Measurements from ENCODE around the gene SCGB3A1.

SCGB3A1 gene

GRCh38 chr5:180625125-180625790, 34.0 kb upstream of the SCGB3A1 start:
- no peak for DNase-seq (ENCODE audit: low read depth in 2 of 2)

GRCh38 chr5:180624587-180624986, 33.3 kb upstream of the SCGB3A1 start:
- no peak for DNase-seq (ENCODE audit: low read depth in 2 of 2)

GRCh38 chr5:180623844-180624243, 32.5 kb upstream of the SCGB3A1 start:
- no peak for DNase-seq (ENCODE audit: low read depth in 2 of 2)

GRCh38 chr5:180623411-180623834, 32.1 kb upstream of the SCGB3A1 start:
- no peak for DNase-seq (ENCODE audit: low read depth in 2 of 2)

- DNase-seq (ENCODE audit: low read depth in 2 of 2), result no peak
These were observed 31.6 kb upstream of the SCGB3A1 start for GRCh38 chr5:180622910-180623309.

- no peak for DNase-seq (ENCODE audit: low read depth in 2 of 2)
These were observed 30.0 kb upstream of the SCGB3A1 start for GRCh38 chr5:180621311-180621710.

GRCh38 chr5:180620014-180620413, 28.7 kb upstream of the SCGB3A1 start:
- no peak for DNase-seq (ENCODE audit: low read depth in 2 of 2)

GRCh38 chr5:180619563-180619915, 28.2 kb upstream of the SCGB3A1 start:
- DNase-seq (ENCODE audit: low read depth in 2 of 2), result no peak

GRCh38 chr5:180618829-180619562, 27.7 kb upstream of the SCGB3A1 start:
- DNase-seq (ENCODE audit: low read depth in 2 of 2), result no peak

GRCh38 chr5:180618487-180618828, 27.2 kb upstream of the SCGB3A1 start:
- DNase-seq (ENCODE audit: low read depth in 2 of 2), result no peak

- no peak for DNase-seq (ENCODE audit: low read depth in 2 of 2)
These were observed 22.5 kb upstream of the SCGB3A1 start for GRCh38 chr5:180613814-180614188.

- DNase-seq (ENCODE audit: low read depth in 2 of 2), result no peak
These were observed 22.0 kb upstream of the SCGB3A1 start for GRCh38 chr5:180613188-180613813.

- DNase-seq (ENCODE audit: low read depth in 2 of 2), result no peak
These were observed 21.4 kb upstream of the SCGB3A1 start for GRCh38 chr5:180612683-180613082.

GRCh38 chr5:180611140-180611850, 20.0 kb upstream of the SCGB3A1 start:
- DNase-seq (ENCODE audit: low read depth in 2 of 2), result no peak

- DNase-seq (ENCODE audit: low read depth in 2 of 2), result no peak
These were observed 18.7 kb upstream of the SCGB3A1 start for GRCh38 chr5:180609817-180610550.

- no peak for DNase-seq (ENCODE audit: low read depth in 2 of 2)
These were observed 18.1 kb upstream of the SCGB3A1 start for GRCh38 chr5:180609386-180609785.

GRCh38 chr5:180608572-180609310, 17.4 kb upstream of the SCGB3A1 start:
- no peak for DNase-seq (ENCODE audit: low read depth in 2 of 2)

GRCh38 chr5:180607861-180608571, 16.7 kb upstream of the SCGB3A1 start:
- DNase-seq (ENCODE audit: low read depth in 2 of 2), result no peak

- DNase-seq (ENCODE audit: low read depth in 2 of 2), result no peak
These were observed 15.0 kb upstream of the SCGB3A1 start for GRCh38 chr5:180606215-180606785.

- DNase-seq (ENCODE audit: low read depth in 2 of 2), result peak; percentile 18 to 39
These were observed 14.4 kb upstream of the SCGB3A1 start for GRCh38 chr5:180605554-180606214.
